ENCODE data around the gene TRMT2A.

Gene TRMT2A

DNA sequence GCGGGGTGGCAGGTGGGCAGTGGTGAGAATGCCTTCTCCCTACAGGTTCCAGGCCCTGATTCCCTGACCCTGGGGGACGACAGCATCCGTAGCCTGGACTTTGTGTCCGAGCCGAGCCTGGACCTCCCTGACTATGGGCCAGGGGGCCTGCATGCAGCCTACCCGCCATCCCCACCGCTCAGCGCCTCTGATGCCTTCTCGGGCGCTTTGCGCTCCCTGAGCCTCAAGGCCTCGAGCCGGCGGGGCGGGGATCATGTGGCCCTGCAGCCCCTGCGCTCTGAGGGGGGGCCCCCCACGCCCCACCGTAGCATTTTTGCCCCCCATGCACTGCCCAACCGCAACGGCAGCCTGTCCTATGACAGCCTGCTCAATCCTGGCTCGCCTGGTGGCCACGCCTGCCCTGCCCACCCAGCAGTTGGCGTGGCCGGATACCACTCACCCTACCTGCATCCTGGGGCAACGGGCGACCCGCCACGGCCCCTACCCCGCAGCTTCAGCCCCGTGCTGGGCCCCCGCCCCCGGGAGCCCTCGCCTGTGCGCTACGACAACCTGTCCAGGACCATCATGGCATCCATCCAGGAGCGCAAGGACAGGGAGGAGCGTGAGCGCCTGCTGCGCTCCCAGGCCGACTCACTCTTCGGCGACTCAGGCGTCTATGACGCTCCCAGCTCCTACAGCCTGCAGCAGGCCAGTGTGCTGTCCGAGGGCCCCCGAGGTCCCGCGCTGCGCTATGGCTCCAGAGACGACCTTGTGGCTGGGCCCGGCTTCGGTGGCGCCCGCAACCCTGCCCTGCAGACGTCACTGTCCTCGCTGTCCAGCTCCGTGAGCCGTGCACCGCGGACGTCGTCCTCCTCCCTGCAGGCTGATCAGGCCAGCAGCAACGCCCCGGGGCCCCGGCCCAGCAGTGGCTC is 25.9 kb upstream of the TRMT2A start:
- Histone ChIP-seq H3K79me2 (ENCODE audit: insufficient read depth, low read depth) (no peaks in the 10 kb centered on the region), H3K36me3 (ENCODE audit: insufficient read depth) (no peaks in the 10 kb centered on the region), H3K27ac (no peak overlapping the region), H3K9ac (no peak overlapping the region), H3K4me2 (no peak overlapping the region), H3K27me3 (ENCODE audit: insufficient read depth, low read depth) (no peaks in the 10 kb centered on the region), H3K4me1 (ENCODE audit: low read depth, poor library complexity, severe bottlenecking) (no peaks in the 10 kb centered on the region), H2AFZ (ENCODE audit: low read depth) (no peak overlapping the region), H4K20me1 (ENCODE audit: insufficient read depth) (no peaks in the 10 kb centered on the region), H3K4me3 (IDR thresholded peaks at IDR 0.05; ENCODE audit: insufficient read depth, low read depth, low read length) (no peak overlapping the region)
- no peak for TF ChIP-seq CTCF (conservative IDR thresholded peaks at IDR 0.05; ENCODE audit: low read depth, low read length)

DNA sequence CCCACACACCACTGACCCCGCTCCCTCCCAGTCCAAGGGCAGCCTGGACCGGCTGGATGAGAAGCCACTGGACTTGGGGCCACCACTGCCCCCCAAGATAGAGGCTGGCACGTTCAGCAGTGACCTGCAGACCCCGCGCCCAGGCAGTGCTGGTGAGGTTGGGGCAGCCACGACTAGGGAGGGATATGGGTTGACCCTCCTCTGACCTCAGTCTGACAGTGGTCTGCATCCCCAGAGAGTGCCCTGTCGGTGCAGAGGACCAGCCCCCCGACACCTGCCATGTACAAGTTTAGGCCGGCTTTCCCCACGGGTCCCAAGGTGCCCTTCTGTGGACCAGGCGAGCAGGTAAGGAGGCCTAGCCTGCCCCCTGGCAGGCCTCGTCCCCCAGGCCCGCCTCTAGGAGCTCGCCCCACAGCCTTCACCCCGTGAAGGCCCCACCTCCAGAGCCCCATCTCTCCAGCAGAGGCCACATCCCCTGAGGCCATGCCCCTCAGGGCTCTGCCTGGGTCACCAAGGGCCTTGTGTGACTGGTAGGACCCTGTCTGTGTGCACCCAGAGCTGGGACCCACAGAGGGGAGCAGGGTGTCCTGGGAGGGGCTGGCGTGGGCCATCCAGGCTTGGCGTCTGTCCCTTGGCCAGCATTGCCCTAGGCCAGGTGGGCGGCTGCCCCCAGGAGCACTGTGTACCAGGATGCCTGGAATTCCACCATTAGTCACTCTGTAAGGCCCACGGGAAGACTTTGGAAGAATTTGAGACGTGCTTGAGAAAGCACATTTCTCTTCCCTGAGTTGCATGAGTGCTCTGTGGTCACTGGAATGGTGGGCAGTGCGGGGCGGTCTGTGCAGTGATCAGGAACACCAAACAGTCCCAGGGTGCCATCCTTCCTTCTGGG is 24.4 kb upstream of the TRMT2A start:
- TF ChIP-seq CTCF (conservative IDR thresholded peaks at IDR 0.05; ENCODE audit: low read depth, low read length) = no peak
- Histone ChIP-seq H3K4me3 (IDR thresholded peaks at IDR 0.05; ENCODE audit: insufficient read depth, low read depth, low read length) (no peak overlapping the region), H3K36me3 (ENCODE audit: insufficient read depth) (no peaks in the 10 kb centered on the region), H3K4me1 (ENCODE audit: low read depth, poor library complexity, severe bottlenecking) (no peaks in the 10 kb centered on the region), H3K4me2 (no peak overlapping the region), H3K27ac (no peak overlapping the region), H3K27me3 (ENCODE audit: insufficient read depth, low read depth) (no peaks in the 10 kb centered on the region), H4K20me1 (ENCODE audit: insufficient read depth) (no peaks in the 10 kb centered on the region), H2AFZ (ENCODE audit: low read depth) (no peak overlapping the region), H3K9ac (no peak overlapping the region), H3K79me2 (ENCODE audit: insufficient read depth, low read depth) (no peaks in the 10 kb centered on the region)

DNA sequence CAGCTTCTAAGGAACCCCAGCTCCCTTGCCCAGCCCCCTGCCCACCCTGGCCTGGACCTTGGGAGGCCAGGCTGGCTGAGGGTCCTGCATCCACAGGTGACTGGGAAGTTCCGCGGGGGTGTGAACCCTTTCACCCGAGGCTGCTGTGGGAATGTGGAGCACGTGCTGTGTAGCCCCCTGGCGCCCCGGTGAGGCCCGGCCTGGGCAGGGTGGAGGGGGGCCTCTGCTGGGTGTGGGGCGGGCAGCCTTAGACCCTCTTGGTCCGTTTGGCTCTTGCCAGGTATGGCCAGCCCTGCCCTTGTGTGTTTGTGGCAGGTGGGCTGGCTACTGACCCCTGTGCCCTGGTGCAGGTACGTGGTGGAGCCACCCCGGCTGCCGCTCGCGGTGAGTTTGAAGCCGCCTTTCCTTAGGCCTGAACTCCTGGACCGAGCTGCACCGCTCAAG is 23.5 kb upstream of the TRMT2A start:
- no peak overlapping the region for H2AFZ ChIP-seq (ENCODE audit: low read depth)
- no peaks in the 10 kb centered on the region for H3K4me1 ChIP-seq (ENCODE audit: low read depth, poor library complexity, severe bottlenecking)
- no peaks in the 10 kb centered on the region for H4K20me1 ChIP-seq (ENCODE audit: insufficient read depth)
- H3K79me2 ChIP-seq (ENCODE audit: insufficient read depth, low read depth) = no peaks in the 10 kb centered on the region
- no peaks in the 10 kb centered on the region for H3K27me3 ChIP-seq (ENCODE audit: insufficient read depth, low read depth)
- H3K36me3 ChIP-seq (ENCODE audit: insufficient read depth) = no peaks in the 10 kb centered on the region
- no peak overlapping the region for H3K27ac ChIP-seq
- no peak overlapping the region for H3K4me3 ChIP-seq (IDR thresholded peaks at IDR 0.05; ENCODE audit: insufficient read depth, low read depth, low read length)
- H3K4me2 ChIP-seq = no peak overlapping the region
- no peak overlapping the region for H3K9ac ChIP-seq
- no peak for TF ChIP-seq CTCF (conservative IDR thresholded peaks at IDR 0.05; ENCODE audit: low read depth, low read length)

DNA sequence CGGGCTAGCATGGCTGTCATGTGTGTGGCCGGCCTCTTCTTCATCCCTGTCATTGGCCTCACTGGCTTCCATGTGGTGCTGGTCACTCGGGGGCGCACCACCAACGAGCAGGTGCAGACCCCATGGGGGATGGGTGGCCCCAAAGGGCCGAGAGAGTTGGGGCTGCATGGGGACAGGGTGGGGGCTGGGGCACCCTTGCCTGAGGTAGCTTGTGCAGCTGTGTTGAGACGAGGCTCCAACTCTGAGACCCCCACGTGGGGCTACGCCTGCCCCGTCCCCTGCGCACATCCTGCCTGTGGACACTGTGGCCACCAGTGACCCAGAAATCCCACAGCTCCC is 23.1 kb upstream of the TRMT2A start:
- Histone ChIP-seq H3K27ac (no peak overlapping the region), H3K9ac (no peak overlapping the region)

More for the DNA sequence above, 23.1 kb upstream of the TRMT2A start:
- H3K4me3 ChIP-seq (IDR thresholded peaks at IDR 0.05; ENCODE audit: insufficient read depth, low read depth, low read length) = no peak overlapping the region
- H2AFZ ChIP-seq (ENCODE audit: low read depth) = no peak overlapping the region
- no peak for TF ChIP-seq CTCF (conservative IDR thresholded peaks at IDR 0.05; ENCODE audit: low read depth, low read length)
- no peaks in the 10 kb centered on the region for H3K4me1 ChIP-seq (ENCODE audit: low read depth, poor library complexity, severe bottlenecking)
- H3K79me2 ChIP-seq (ENCODE audit: insufficient read depth, low read depth) = no peaks in the 10 kb centered on the region
- H3K4me2 ChIP-seq = no peak overlapping the region
- H3K36me3 ChIP-seq (ENCODE audit: insufficient read depth) = no peaks in the 10 kb centered on the region
- H4K20me1 ChIP-seq (ENCODE audit: insufficient read depth) = no peaks in the 10 kb centered on the region
- no peaks in the 10 kb centered on the region for H3K27me3 ChIP-seq (ENCODE audit: insufficient read depth, low read depth)

Measured in KMS-11 (cell line).